SK-N-MC (cell line): ENCODE measurements around the gene ZNF736.

Experiments used
- EZH2 ChIP-seq: fragments of 200-600 bp; sonication (generic); IDR thresholded peaks from one replicate; pipeline ENCODE4 v1.6.1; 2017; ENCODE audit warnings: antibody characterized with exemption
- POLR2AphosphoS5 ChIP-seq: IDR thresholded peaks from 2 replicates; pipeline ENCODE4 v1.6.1; 2012; ENCODE audit warnings: mild to moderate bottlenecking, low read depth, low read length, borderline replicate concordance

DNA sequence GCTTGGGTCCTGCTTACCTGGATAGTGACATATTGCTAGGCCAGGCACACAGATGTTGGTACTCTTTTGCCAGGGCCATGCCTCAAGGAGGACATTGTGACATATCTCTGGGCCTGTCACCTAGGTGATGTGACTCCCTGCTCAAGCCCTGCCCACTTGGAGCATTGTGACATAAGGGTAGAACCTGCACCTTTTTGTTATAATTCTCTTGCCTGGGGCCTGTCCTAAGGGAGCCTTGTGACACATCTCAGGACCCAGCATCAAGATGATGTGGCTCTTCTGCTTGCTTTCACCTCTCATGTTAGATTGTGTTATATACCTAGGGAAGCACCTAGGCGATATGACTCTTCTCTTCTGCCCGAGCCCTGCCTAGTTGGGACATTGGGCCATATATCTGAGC, 57.4 kb downstream of the ZNF736 start:
- TF ChIP-seq EZH2 (no peak), POLR2AphosphoS5 (no peak)
